Esophagus squamous epithelium (tissue), 5 donors: ENCODE results near the gene FOCAD. TPM values are rescaled to one million over a fixed set of nuclear protein-coding genes. Genes with fewer than 3 reads are reported as not detected.
"Not testable (repeated sequence)": the region's sequence is repeated elsewhere in the genome, so short reads cannot be mapped to it uniquely, and the experiment has no call there.

Experiments used
- DNase-seq: peaks from one replicate; lab custom pipeline; 2025; lab: John Stamatoyannopoulos, UW
- H3K27ac ChIP-seq, 4 donors: fragments of 200-600 bp; sonication (generic); one replicate each; pipeline ENCODE4 v1.5.1; 2016 to 2019; ENCODE audit warnings: mild to moderate bottlenecking in 1 of 4
- H3K27me3 ChIP-seq, 4 donors: fragments of 200-600 bp; sonication (generic); 1 replicate in 3 of 4; 2 replicates in 1 of 4; pipeline versions ENCODE4 v1.5.1 to v1.6.0; 2017 to 2021; ENCODE audit warnings: antibody characterized with exemption in 1 of 4
- H3K36me3 ChIP-seq, 3 donors: fragments of 200-600 bp; sonication (generic); one replicate each; pipeline ENCODE4 v1.5.1; 2016 to 2019
- H3K4me1 ChIP-seq, 3 donors: fragments of 200-600 bp; sonication (generic); one replicate each; pipeline ENCODE4 v1.5.1; 2017 to 2019
- H3K4me3 ChIP-seq, 4 donors: fragments of 200-600 bp; sonication (generic); 1 replicate in 3 of 4; 2 replicates in 1 of 4; pipeline ENCODE4 v1.5.1; 2016 to 2019; ENCODE audit warnings: mild to moderate bottlenecking in 2 of 4, moderate library complexity in 1 of 4
- H3K9me3 ChIP-seq, 3 donors: fragments of 200-600 bp; sonication (generic); one replicate each; pipeline ENCODE4 v1.5.1; 2016 to 2019
- CTCF ChIP-seq, 6 experiments: fragments of 450-650 bp in 4 of 6; fragments of 200-600 bp in 2 of 6; sonication (generic) in 2 of 6; IDR thresholded peaks; one replicate each; pipeline ENCODE4 v1.5.1; 2016 to 2019; ENCODE audit warnings: antibody characterized with exemption in 6 of 6, mild to moderate bottlenecking in 4 of 6, moderate library complexity in 4 of 6
- POLR2A ChIP-seq, 4 donors: fragments of 450-650 bp; IDR thresholded peaks; one replicate each; pipeline ENCODE4 v1.6.1; 2017; ENCODE audit warnings: antibody characterized with exemption in 4 of 4, mild to moderate bottlenecking in 4 of 4, moderate library complexity in 3 of 4
- WGBS, 2 donors: methylation state at CpG; one replicate each; pipeline ENCODE4 v1.1.5; 2018; 5-methylcytosine and 5-hydroxymethylcytosine counted together
- intact Hi-C: fragments of 100-400 bp; cut with DNase I; formaldehyde crosslinking; loops from one replicate; pipeline ENCODE4 v1.15.0; 2022
- total RNA-seq, 4 donors: library from RNA; depleted of rRNA; stranded (reverse); fragments of >200 nt; gene quantifications; one replicate each; pipeline ENCODE4 v1.1.0, GENCODE V29; 2016
- donor health status: DM: yes; HTN: yes; CAD: no.

Gene FOCAD
- total RNA-seq, 4 donors from 2014 or later: 20.7 to 34.9 (median 25.5) TPM

GRCh38 chr9:20662156-20662555 lies 21.9 kb upstream of the FOCAD start:
- Histone ChIP-seq H3K36me3 (no peaks in the 10 kb centered on the region), H3K27ac (no peak overlapping the region), H3K4me3 (no peak overlapping the region), H3K27me3 (no peaks in the 10 kb centered on the region), H3K4me1 (peaks cover 0 to 20% (median 8%) of the 10 kb centered on the region in 3 donors), H3K9me3 (no peaks in the 10 kb centered on the region)
- intact Hi-C loops: no loop called here
- DNase-seq: no peak
- WGBS, 2 donors: 71 to 77% methylated on average over 3 of the region's 3 CpGs
- TF ChIP-seq CTCF (IDR thresholded peaks at IDR 0.05) (no peak), POLR2A (IDR thresholded peaks at IDR 0.05) (no peak)

- H3K4me1 ChIP-seq: peaks cover 0 to 20% (median 8%) of the 10 kb centered on the region in 3 donors
- no peaks in the 10 kb centered on the region for H3K36me3 ChIP-seq
- no peak overlapping the region for H3K4me3 ChIP-seq
- DNase-seq: no peak
- H3K27ac ChIP-seq: no peak overlapping the region
- no peak for TF ChIP-seq CTCF (IDR thresholded peaks at IDR 0.05)
- no peak for TF ChIP-seq POLR2A (IDR thresholded peaks at IDR 0.05)
- H3K9me3 ChIP-seq: no peaks in the 10 kb centered on the region
- intact Hi-C loops: no loop called here
- no peaks in the 10 kb centered on the region for H3K27me3 ChIP-seq
- WGBS, 2 donors: 90 to 91% methylated on average over 2 of the region's 2 CpGs
Observed at GRCh38 chr9:20663133-20663532, 20.9 kb upstream of the FOCAD start.

- H3K27ac ChIP-seq: no peak overlapping the region
- intact Hi-C loops: no loop called here
- no peaks in the 10 kb centered on the region for H3K9me3 ChIP-seq
- H3K36me3 ChIP-seq: no peaks in the 10 kb centered on the region
- WGBS, 2 donors: 87 to 90% methylated on average over 3 of the region's 3 CpGs
- H3K27me3 ChIP-seq: no peaks in the 10 kb centered on the region
- no peak for DNase-seq
- H3K4me1 ChIP-seq: peaks cover 0 to 11% (median 2%) of the 10 kb centered on the region in 3 donors
- TF ChIP-seq CTCF (IDR thresholded peaks at IDR 0.05) (no peak), POLR2A (IDR thresholded peaks at IDR 0.05) (no peak)
- no peak overlapping the region for H3K4me3 ChIP-seq
Observed at GRCh38 chr9:20664501-20664900, 19.6 kb upstream of the FOCAD start.

- TF ChIP-seq CTCF (IDR thresholded peaks at IDR 0.05): no peak
- no peak for TF ChIP-seq POLR2A (IDR thresholded peaks at IDR 0.05)
- no peak for DNase-seq
- Histone ChIP-seq H3K9me3 (no peaks in the 10 kb centered on the region), H3K27me3 (no peaks in the 10 kb centered on the region), H3K36me3 (no peaks in the 10 kb centered on the region), H3K27ac (no peak overlapping the region), H3K4me1 (no peaks in the 10 kb centered on the region), H3K4me3 (no peak overlapping the region)
- WGBS, 2 donors: 59 to 65% methylated on average over 6 of the region's 6 CpGs
- intact Hi-C loops: no loop called here
Observed at GRCh38 chr9:20670395-20670794, 13.7 kb upstream of the FOCAD start.

- Histone ChIP-seq H3K4me1 (no peaks in the 10 kb centered on the region), H3K27ac (no peak overlapping the region), H3K9me3 (no peaks in the 10 kb centered on the region), H3K36me3 (no peaks in the 10 kb centered on the region), H3K27me3 (no peaks in the 10 kb centered on the region), H3K4me3 (no peak overlapping the region)
- TF ChIP-seq CTCF (IDR thresholded peaks at IDR 0.05) (no peak), POLR2A (IDR thresholded peaks at IDR 0.05) (no peak)
- DNase-seq: no peak
- WGBS, 2 donors: 71 to 93% methylated on average over 4 of the region's 4 CpGs
- intact Hi-C loops: no loop called here
Observed at GRCh38 chr9:20671635-20672034, 12.4 kb upstream of the FOCAD start.

- H3K27ac ChIP-seq, H3K4me3 ChIP-seq, DNase-seq, H3K4me1 ChIP-seq, H3K36me3 ChIP-seq, H3K27me3 ChIP-seq, intact Hi-C loops, H3K9me3 ChIP-seq: not testable (repeated sequence)
- 87 to 99% methylated on average over 10 of the region's 10 CpGs for WGBS, 2 donors
Observed at GRCh38 chr9:20673537-20673936, 10.5 kb upstream of the FOCAD start.
